NCI-H510A (cell line): ENCODE data around the gene TMEM150A.
"Not testable (repeated sequence)": the region's sequence is repeated elsewhere in the genome, so short reads cannot be mapped to it uniquely, and the experiment has no call there.

Source experiments
- DNase-seq: peaks from one replicate; lab custom pipeline; 2025; lab: John Stamatoyannopoulos, UW

The TMEM150A gene

DNA sequence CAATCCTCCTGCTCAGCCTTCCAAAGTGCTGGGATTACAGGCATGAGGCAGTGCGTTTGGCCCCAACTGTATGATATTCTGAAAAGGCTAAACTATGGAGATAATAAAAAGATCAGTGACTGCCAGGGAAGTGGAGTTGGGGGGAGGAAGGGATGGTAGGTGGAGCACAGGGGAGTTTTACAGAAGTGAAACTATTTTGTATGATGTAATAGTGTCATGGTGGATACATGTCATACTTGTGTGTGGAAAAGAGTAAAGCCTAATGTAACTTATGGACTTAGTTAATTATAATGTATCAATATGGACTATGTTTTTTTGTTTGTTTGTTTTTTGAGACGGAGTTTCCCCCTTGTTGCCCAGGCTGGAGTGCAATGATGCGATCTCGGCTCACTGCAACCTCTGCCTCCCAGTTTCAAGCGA lies 38.3 kb downstream of the TMEM150A start:
- no peak for DNase-seq

DNA sequence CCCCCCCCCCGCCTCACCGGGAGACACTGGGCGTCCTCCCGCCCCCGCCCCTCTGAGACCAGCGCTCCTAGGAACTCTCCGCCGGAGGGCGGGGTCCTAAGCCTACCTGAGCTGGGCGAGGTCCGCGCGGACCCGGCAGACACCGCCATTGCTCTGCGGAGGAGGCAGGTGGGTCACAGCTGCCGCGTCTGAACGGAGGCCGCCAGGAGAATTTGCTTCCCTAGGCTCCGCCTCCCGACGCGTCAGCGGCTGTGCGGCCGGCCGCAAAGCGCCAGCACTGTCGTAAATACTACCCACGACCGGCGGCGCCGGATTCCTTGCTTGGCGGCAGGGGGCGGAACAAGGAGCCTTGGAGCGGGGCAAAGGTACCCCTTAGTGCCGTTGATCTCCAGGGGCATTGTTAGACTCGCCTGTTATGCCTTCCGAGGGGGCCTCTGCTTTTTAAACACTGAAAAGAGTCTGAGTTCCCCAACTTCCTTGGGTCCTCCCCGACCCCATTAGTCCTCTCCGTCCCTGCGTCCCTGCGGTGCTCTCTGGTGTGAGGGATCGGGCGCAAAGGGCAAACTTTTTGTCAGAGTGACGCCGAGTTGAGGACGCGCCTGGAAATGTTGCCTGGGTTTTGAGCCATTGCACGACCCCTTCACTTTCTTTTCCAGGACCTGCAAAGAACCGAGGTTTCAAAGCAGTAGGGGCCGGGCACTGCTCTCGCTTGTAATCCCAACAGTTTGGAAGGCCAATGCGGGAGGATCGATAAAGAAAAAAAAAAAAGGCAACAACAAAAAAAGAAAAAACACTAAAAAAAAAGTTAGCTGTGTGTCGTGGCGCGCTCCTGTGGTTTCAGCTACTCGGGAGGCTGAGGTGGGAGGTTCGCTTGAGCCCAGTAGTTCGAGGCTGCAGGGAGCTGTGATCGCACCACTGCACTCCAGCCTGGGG lies 41.0 kb downstream of the TMEM150A start, which contains the start of gene GGCX:
Gene GGCX (minus strand): TSS at position 214 of the 933 bp plus-strand sequence. CDS start 65 bp downstream, at position 149.
- DNase-seq, result peak; percentile 94

DNA sequence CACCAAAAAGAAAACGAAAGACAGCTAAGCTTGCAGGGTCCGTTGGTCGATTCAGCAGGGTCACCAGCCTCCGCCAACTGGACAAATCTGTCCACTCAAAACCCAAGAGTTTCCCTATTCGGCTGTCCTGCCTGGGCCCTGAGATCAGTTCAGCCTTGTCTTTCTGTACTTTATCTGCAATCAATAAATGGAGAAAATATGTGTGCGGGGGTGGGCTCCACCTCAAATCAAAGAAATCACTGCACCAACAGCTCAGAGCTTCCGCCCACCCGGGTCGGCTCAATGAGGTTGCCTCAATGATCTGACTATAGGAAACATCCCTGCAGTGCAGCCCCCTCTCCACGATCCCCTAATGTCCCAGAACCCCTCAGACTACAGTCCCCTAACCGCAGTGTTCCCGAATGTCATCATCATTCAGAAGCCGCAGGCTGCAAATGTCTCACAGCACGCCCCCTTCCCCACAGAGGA lies 41.7 kb downstream of the TMEM150A start:
- DNase-seq, result no peak

- DNase-seq, result not testable (repeated sequence)
Observed at GRCh38 chr2:85560403-85560726, 42.1 kb downstream of the TMEM150A start.

DNA sequence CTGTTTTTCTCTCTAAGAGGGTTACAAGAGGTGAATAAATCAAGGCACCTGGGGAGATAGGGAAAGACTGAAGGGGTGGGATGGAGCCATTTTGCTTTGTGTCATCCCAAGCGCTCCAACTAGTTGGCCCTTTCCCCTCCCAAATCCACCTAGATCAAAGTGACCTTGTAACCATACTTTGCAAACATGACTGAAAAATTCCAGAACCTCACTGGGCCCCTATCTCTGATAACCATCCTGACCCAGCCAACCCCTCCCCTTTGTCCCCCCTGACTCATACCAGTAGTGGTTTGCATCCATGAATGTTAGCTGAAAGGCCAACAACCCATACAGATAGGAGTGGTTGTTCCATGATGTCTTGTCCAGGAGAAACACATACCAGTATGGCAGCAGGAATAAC lies 44.3 kb downstream of the TMEM150A start:
- DNase-seq, result no peak

DNA sequence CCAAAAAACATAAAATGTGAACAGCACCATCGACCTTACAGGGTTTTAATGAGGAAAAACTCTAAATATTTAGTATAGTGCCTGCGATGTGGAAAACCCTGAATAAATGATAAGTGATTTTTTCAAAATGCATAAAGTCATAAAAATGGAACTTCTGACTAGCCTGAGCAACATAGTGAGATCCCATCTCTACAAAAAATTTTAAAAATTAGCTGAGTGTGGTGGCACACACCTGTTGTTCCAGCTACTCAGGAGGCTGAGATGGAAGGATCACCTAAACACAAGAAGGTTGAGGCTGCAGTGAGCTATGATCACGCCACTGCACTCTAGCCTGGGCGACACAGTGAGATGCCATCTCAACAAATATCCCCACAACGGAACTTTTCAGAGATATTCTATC lies 45.4 kb downstream of the TMEM150A start:
- DNase-seq, result no peak

DNA sequence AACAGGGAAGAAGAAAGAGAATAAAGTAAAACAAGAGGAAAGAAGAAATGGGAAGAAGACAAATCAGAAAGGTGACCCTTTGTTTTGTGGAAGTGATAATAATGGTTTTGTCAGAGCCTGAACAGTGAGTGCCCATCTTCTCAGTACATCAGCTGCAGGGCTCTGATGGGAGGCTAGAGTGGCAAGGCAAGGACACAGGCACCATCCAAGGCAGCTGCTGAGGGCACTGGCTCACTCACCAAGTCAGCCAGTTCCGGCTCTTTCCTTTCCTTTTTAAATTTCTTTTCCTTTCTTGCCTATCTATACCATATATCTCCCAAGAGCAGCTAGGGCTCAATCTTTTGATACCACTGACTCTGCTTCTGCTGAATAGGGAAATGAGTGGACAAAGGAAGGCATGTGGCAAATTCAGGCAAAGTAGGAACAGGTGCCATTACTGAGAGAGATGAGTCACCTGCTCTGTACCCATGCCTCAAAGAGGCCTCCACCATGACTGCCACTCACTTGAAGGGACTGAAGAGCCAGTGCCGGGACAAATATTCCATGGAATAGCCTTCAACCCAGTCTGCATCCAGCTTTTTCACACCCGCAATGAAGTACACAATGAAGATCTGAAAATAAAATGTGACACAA lies 47.4 kb downstream of the TMEM150A start:
- DNase-seq, result no peak

DNA sequence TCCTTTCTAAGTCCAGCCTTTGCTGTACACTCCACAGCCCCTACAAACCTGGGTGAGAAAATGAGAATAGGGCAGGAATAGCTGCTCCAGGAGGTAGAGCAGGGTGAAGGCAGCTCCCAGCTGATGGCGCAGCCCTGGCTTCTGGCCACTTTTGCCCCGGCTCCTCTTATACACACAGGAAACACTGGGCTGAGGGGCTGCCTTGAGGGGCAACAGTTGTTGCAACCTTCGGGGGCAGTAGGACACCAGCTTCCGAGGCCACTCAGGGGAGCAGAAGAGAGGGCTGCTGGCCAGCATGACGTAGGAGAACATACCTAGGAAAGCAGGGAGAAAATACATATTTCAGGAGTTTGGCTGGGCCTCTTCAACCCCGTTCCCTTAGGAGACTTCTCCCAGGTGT lies 49.3 kb downstream of the TMEM150A start:
- no peak for DNase-seq

DNA sequence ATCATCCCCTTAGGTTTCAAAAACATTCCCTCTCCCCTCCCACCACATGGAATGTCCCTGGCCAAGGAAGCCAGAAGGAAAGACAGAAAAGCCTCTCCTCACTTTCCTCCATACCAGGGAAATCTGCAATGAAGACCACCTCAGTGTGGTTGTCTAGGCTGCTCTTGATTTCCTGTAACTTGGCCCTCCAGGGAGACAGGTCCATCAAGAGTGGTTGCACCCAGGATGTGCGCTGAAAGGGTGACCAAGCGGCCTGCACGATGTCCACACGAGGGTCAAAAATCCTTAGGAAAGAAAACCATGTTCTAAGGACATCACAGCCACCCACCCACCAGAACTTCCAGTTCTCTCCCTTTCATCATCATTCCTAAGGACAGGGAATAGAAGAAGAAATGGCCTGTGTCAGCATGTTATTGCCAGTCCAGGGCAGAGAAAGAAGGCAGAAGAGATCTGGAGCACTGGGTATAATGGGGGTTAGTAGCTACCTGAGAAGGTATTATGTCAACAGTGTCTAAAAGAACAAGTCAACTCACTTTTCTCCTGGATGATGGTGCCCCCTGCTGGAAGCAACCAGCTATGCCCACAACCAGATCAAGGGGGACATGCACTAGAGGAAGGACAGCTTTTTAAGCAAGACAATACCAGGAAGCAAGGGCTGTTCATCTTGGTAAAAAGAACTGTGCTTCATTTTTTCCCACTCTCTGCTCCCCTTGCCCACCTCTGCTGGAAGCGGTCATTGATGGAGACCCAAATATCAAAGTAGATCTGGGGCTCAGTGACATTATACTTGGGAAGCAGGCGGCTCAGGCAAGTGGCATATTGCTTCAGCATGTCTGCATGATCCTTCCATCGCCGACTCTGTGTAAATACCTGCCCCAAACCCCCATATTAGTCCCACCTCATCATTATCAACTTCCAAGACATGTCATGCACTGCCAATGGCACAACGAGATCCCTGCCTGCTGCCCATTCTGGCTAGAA lies 50.5 kb downstream of the TMEM150A start:
- peak; percentile 53 for DNase-seq

- DNase-seq, result no peak
Observed at GRCh38 chr2:85550486-85550885, 52.0 kb downstream of the TMEM150A start.

DNA sequence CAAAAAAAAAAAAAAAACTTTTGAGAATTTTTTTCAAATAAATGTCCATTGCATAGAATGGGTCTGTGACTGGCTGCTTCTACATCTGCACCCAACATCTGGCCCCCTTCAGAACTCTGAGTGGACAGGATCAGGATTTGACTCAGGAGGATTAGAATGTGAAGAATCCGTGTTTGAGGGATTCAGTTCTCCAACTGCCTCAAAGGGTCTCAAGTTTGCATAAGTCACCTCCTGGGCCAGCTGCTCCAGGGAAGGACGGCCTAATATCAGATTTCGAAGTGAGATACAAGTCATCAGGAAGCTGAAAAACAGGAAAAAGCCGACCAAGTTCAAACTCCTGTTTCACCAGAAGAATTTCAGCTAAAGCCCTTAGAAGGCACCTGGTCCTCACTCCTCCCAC lies 52.7 kb downstream of the TMEM150A start:
- no peak for DNase-seq

- no peak for DNase-seq
Observed at GRCh38 chr2:85549095-85549494, 53.4 kb downstream of the TMEM150A start.

- DNase-seq, result no peak
Observed at GRCh38 chr2:85548608-85548900, 53.9 kb downstream of the TMEM150A start.
